ENCODE data around the gene CCNYL1. TPM values are rescaled to one million over a fixed set of nuclear protein-coding genes. Genes with fewer than 3 reads are reported as not detected.
"Not testable (repeated sequence)": the region's sequence is repeated elsewhere in the genome, so short reads cannot be mapped to it uniquely, and the experiment has no call there.

The CCNYL1 gene
- total RNA-seq, 2 experiments from 2014 or later: 4.2 to 24.2 TPM

DNA sequence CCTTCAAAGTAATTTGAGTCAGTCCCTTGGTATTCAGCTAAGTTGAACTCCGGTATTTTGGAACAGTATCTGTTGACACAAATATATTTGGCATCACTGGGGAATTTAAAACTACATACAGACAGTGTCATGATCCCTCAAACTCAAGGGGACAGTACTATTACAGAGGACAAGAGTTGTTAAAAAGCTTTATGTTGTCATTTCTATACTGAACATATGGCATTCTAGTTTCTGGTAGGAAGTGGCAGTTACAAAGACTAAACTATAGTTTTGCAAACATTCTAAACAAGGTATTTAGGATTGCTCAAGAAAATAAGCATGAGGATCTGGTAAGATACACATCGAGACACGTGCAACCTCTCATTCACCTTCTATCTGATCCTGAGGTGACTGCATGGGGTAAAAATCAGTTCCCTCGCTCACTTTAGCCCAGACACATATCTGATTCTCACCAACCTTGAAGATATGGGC lies 16.6 kb upstream of the CCNYL1 start:
- Histone ChIP-seq H4K20me1 (ENCODE audit: insufficient read depth, low read length) (no peaks in the 10 kb centered on the region), H2AFZ (ENCODE audit: low read length) (no peak overlapping the region), H3K4me3 (ENCODE audit: low read depth, low read length, poor library complexity, severe bottlenecking) (no peak overlapping the region), H3K9me2 (ENCODE audit: insufficient read depth, low read length) (no peaks in the 10 kb centered on the region), H3K9me3 (ENCODE audit: low read length) (no peaks in the 10 kb centered on the region), H3K36me3 (ENCODE audit: insufficient read depth, low read length) (no peaks in the 10 kb centered on the region), H3K4me2 (ENCODE audit: low read length) (no peak overlapping the region), H3K27ac (ENCODE audit: low read depth, low read length, poor library complexity, severe bottlenecking) (no peak overlapping the region), H3K4me1 (ENCODE audit: insufficient read depth, low read length, poor library complexity, severe bottlenecking) (no peaks in the 10 kb centered on the region), H3K79me2 (ENCODE audit: insufficient read depth, low read depth, low read length) (no peaks in the 10 kb centered on the region)
- ChIA-PET CTCF (ENCODE audit: unreplicated experiment) (no interaction called here), POLR2A (interaction anchor here (0.6 to 1.5 kb wide), 7 partner anchors 10 to 610 kb away, joined by 3 to 5 read pairs (median 3); no protein-coding TSS in a partner anchor)
- no peak for DNase-seq (ENCODE audit: low spot score)
- TF ChIP-seq EZH2phosphoT487 (IDR thresholded peaks at IDR 0.05; ENCODE audit: borderline replicate concordance, low read depth, low read length) (no peak), CTCF (conservative IDR thresholded peaks at IDR 0.05; ENCODE audit: low read length) (no peak)
- intact Hi-C loops (cut with micrococcal nuclease; ENCODE audit: unreplicated experiment): no loop called here
- BruUV-seq (replicated peaks): no TSS peak

- no peaks in the 10 kb centered on the region for H3K9me3 ChIP-seq (ENCODE audit: low read length)
- CTCF ChIA-PET (ENCODE audit: unreplicated experiment): no interaction called here
- no peak overlapping the region for H3K4me2 ChIP-seq (ENCODE audit: low read length)
- no peaks in the 10 kb centered on the region for H4K20me1 ChIP-seq (ENCODE audit: insufficient read depth, low read length)
- H3K36me3 ChIP-seq (ENCODE audit: insufficient read depth, low read length): no peaks in the 10 kb centered on the region
- H3K4me3 ChIP-seq (ENCODE audit: low read depth, low read length, poor library complexity, severe bottlenecking): no peak overlapping the region
- TF ChIP-seq CTCF (conservative IDR thresholded peaks at IDR 0.05; ENCODE audit: low read length): no peak
- TF ChIP-seq EZH2phosphoT487 (IDR thresholded peaks at IDR 0.05; ENCODE audit: borderline replicate concordance, low read depth, low read length): no peak
- DNase-seq (ENCODE audit: low spot score): no peak
- H3K4me1 ChIP-seq (ENCODE audit: insufficient read depth, low read length, poor library complexity, severe bottlenecking): no peaks in the 10 kb centered on the region
- H3K9me2 ChIP-seq (ENCODE audit: insufficient read depth, low read length): no peaks in the 10 kb centered on the region
- H3K79me2 ChIP-seq (ENCODE audit: insufficient read depth, low read depth, low read length): no peaks in the 10 kb centered on the region
- no peak overlapping the region for H2AFZ ChIP-seq (ENCODE audit: low read length)
- intact Hi-C loops (cut with micrococcal nuclease; ENCODE audit: unreplicated experiment): no loop called here
- POLR2A ChIA-PET: interaction anchor here (0.8 to 1.3 kb wide), 2 partner anchors 23 to 32 kb away, joined by 3 to 4 read pairs; no protein-coding TSS in a partner anchor
- BruUV-seq (replicated peaks): no TSS peak
- no peak overlapping the region for H3K27ac ChIP-seq (ENCODE audit: low read depth, low read length, poor library complexity, severe bottlenecking)
Measured at GRCh38 chr2:207695293-207695692, 16.1 kb upstream of the CCNYL1 start.

- H3K79me2 ChIP-seq (ENCODE audit: insufficient read depth, low read depth, low read length); H4K20me1 ChIP-seq (ENCODE audit: insufficient read depth, low read length); BruUV-seq (replicated peaks); CTCF ChIA-PET (ENCODE audit: unreplicated experiment); H3K9me2 ChIP-seq (ENCODE audit: insufficient read depth, low read length); H3K4me1 ChIP-seq (ENCODE audit: insufficient read depth, low read length, poor library complexity, severe bottlenecking); H3K9me3 ChIP-seq (ENCODE audit: low read length); DNase-seq (ENCODE audit: low spot score); H3K27ac ChIP-seq (ENCODE audit: low read depth, low read length, poor library complexity, severe bottlenecking); H3K4me2 ChIP-seq (ENCODE audit: low read length); H3K36me3 ChIP-seq (ENCODE audit: insufficient read depth, low read length); intact Hi-C loops (cut with micrococcal nuclease; ENCODE audit: unreplicated experiment); H2AFZ ChIP-seq (ENCODE audit: low read length); H3K4me3 ChIP-seq (ENCODE audit: low read depth, low read length, poor library complexity, severe bottlenecking): not testable (repeated sequence)
- POLR2A ChIA-PET: interaction anchor here (1.8 kb wide), 1 partner anchor 14 kb away, joined by 6 read pairs; the partner anchor contains the start of gene CCNYL1
Measured at GRCh38 chr2:207696911-207697310, 14.5 kb upstream of the CCNYL1 start.
